Activated CD8-positive, alpha-beta memory T cell treated with anti-CD3 and anti-CD28 coated beads for 36 hours (primary cell): ENCODE data around the gene AK9. TPM values are rescaled to one million over a fixed set of nuclear protein-coding genes. Genes with fewer than 3 reads are reported as not detected.

ENCODE experiments used
- CTCF ChIA-PET: fragments of 350-600 bp; sonication (Branson Sonifier 250); formaldehyde crosslinking; loops from one replicate; lab custom pipeline; 2021; ENCODE audit warnings: antibody characterized with exemption; lab: Charles Lee
- POLR2A ChIA-PET: fragments of 350-600 bp; sonication (Branson Sonifier 250); formaldehyde crosslinking; loops from one replicate; lab custom pipeline; 2021; ENCODE audit warnings: antibody characterized with exemption; lab: Charles Lee
- total RNA-seq, 2 experiments: library from RNA; stranded (reverse); gene quantifications; one replicate each; pipeline ENCODE4 v1.2.3, GENCODE V29; 2021

The AK9 gene
- total RNA-seq, 2 experiments from 2014 or later, result 2.9 to 3.7 TPM

DNA sequence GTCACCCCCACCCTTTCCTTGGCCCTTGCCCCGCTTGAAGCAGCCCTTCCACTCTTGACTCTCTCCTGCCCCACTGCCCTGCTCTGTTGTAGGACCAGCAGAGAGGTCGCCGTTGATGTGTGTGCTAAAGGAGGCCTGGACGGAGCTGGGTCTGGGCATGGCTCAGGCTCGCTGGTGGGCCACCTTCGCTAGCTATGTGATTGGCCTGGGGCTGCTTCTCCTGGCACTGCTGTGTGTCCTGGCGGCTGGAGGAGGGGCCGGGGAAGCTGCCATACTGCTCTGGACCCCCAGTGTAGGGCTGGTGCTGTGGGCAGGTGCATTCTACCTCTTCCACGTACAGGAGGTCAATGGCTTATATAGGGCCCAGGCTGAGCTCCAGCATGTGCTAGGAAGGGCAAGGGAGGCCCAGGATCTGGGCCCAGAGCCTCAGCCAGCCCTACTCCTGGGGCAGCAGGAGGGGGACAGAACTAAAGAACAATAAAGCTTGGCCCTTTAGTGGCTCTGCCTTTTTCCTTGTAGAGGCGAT is 247.5 kb downstream of the AK9 start:
- CTCF ChIA-PET, result interaction anchor here (1.5 kb wide), 1 partner anchor 10 kb away, joined by 6 read pairs; no protein-coding TSS in a partner anchor
- POLR2A ChIA-PET, result interaction anchor here (1.2 kb wide), 1 partner anchor 11 kb away, joined by 4 read pairs; no protein-coding TSS in a partner anchor

Other genes starting within 250 kb of the AK9 start
- gene MICAL1, start 235.4 kb downstream of the AK9 start, total RNA-seq, result 10 to 100 TPM; 29.9 to 30.7 TPM
- 10 to 100 TPM; 17.8 to 18.5 TPM for gene ZBTB24, start 208.0 kb downstream of the AK9 start, total RNA-seq
- 10 to 100 TPM; 12.1 to 12.4 TPM for gene FIG4, start 94 bp upstream of the AK9 start, total RNA-seq